OCI-LY1 (cell line): ENCODE results near the gene JPH2.

Experiments
- CTCF ChIP-seq: fragments of 200-600 bp; sonication (generic), shearing (Covaris generic); IDR thresholded peaks from 2 replicates; pipeline ENCODE4 v1.5.1; 2017; ENCODE audit warnings: mild to moderate bottlenecking, antibody characterized with exemption, low read length, moderate library complexity, mixed read lengths
- EZH2 ChIP-seq: fragments of 200-600 bp; sonication (generic), shearing (Covaris generic); IDR thresholded peaks from 2 replicates; pipeline ENCODE4 v1.8.0; 2017; ENCODE audit warnings: borderline replicate concordance, mixed run types, mild to moderate bottlenecking, antibody characterized with exemption, low read length, moderate library complexity, mixed read lengths

- TF ChIP-seq CTCF (no peak), EZH2 (no peak)
These were observed 14.4 kb downstream of the JPH2 start for GRCh38 chr20:44172572-44172950.
